Kidney (tissue), 14 donors: ENCODE data around the gene KIAA0040. TPM values are rescaled to one million over a fixed set of nuclear protein-coding genes. Genes with fewer than 3 reads are reported as not detected.
A peak's percentile ranks its signal among the peaks of the same experiment; 100 is the strongest.

Experiments used
- DNase-seq, 5 donors: peaks; one replicate each; pipeline ENCODE4 v3.0.0-alpha.2; 2013 to 2020
- FAIRE-seq: peaks from 2 replicates; lab custom pipeline; 2012; peaks lifted over from hg19 to GRCh38; lab: Jason Lieb, UNC
- H3K27ac ChIP-seq, 2 donors: one replicate each; pipeline ENCODE4 v1.7.0; 2013; ENCODE audit warnings: low read depth in 2 of 2, low read length in 2 of 2, inconsistent platforms in 1 of 2
- H3K27me3 ChIP-seq: one replicate; pipeline ENCODE4 v1.7.1; 2013; ENCODE audit warnings: low read length, inconsistent platforms; ENCODE audit not compliant: control insufficient read depth, insufficient read depth
- H3K36me3 ChIP-seq, 3 donors: one replicate each; pipeline versions ENCODE4 v1.7.0 to v1.7.1; 2013; ENCODE audit warnings: low read length in 3 of 3, control low read depth in 1 of 3, inconsistent platforms in 1 of 3; ENCODE audit not compliant: insufficient read depth in 3 of 3, control insufficient read depth in 2 of 3
- H3K4me1 ChIP-seq, 3 donors: one replicate each; pipeline versions ENCODE4 v1.7.0 to v1.7.1; 2013; ENCODE audit warnings: low read length in 3 of 3, inconsistent platforms in 1 of 3, low read depth in 1 of 3; ENCODE audit not compliant: control insufficient read depth in 2 of 3, insufficient read depth in 2 of 3
- H3K4me3 ChIP-seq, 3 donors: one replicate each; pipeline versions ENCODE4 v1.7.0 to v1.8.1; 2013; ENCODE audit warnings: low read length in 3 of 3, control low read depth in 1 of 3, inconsistent platforms in 1 of 3
- H3K9ac ChIP-seq, 3 donors: one replicate each; pipeline versions ENCODE4 v1.7.0 to v1.7.1; 2013; ENCODE audit warnings: low read length in 3 of 3, control low read depth in 1 of 3, inconsistent platforms in 1 of 3
- H3K9me3 ChIP-seq, 3 donors: one replicate each; pipeline versions ENCODE4 v1.7.0 to v1.7.1; 2013; ENCODE audit warnings: low read length in 3 of 3, control low read depth in 1 of 3, inconsistent platforms in 1 of 3; ENCODE audit not compliant: control insufficient read depth in 2 of 3, insufficient read depth in 1 of 3
- intact Hi-C: fragments of 100-400 bp; cut with DNase I; formaldehyde crosslinking; loops from one replicate; pipeline ENCODE4 v1.11.1; 2022
- polyA plus RNA-seq: library from polyadenylated mRNA; stranded (reverse); fragments of 350-450 nt; fragmentation: Illumina TruSeq; extraction: RNeasy Lipid Tissue Mini Kit (QIAGEN cat#74804); gene quantifications from one replicate; pipeline ENCODE4 v1.2.3, GENCODE V29; 2014; ENCODE audit warnings: low read depth, low replicate concordance; ENCODE audit not compliant: insufficient read depth
- total RNA-seq: library from RNA; stranded (reverse); fragmentation: NEBNext Ultra II Directional; extraction: Animal tissue kit (Norgen Biotek cat#: 25700); gene quantifications from one replicate; pipeline ENCODE4 v1.2.1, GENCODE V29; 2021
- TF ChIP-seq, protein P1 (sequence below): IDR thresholded peaks from 3 replicates; pipeline ENCODE4 v1.5.1; 2012; ENCODE audit warnings: mild to moderate bottlenecking, moderate library complexity, borderline replicate concordance; ENCODE audit not compliant: insufficient read depth; ENCODE audit errors: extremely low read depth
- donor health status: control.
- donor health status: control.
- donor health status: control.
- donor health status: control.
- donor health status: control.
- donor health status: DM: yes; HTN: yes; CAD: no.
- donor health status: Normal renal cell carcinoma (clear cell type).

KIAA0040 gene
- total and polyA plus RNA-seq, 2 donors from 2014 or later, result 20.0 to 34.1 TPM

DNA sequence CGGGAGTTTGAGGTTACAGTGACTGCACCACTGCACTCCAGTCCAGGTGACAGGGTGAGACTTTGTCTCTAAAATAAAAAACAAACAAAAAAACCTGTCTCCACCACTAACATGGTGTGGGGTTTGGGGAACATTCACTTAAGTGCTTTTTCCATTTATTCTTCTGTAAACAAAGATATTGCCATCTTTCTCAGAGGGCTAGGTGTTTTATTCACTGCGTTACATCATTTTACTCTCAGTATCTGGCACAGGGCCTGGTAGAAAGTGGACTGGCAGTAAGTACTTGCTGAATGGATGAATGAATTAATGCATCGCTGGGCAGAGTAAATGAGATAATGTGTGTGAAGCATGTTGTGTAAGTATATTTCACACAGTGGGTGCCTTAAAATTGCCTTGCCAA, 20.1 kb downstream of the KIAA0040 start:
- Histone ChIP-seq H3K4me1 (peaks cover 0 to under 1% (median 0%) of the 10 kb centered on the region in 3 donors), H3K27me3 (no peaks in the 10 kb centered on the region), H3K27ac (no peak overlapping the region), H3K36me3 (peaks cover 0 to 4% (median 0%) of the 10 kb centered on the region in 3 donors), H3K9ac (no peak overlapping the region), H3K4me3 (no peak overlapping the region), H3K9me3 (no peaks in the 10 kb centered on the region)
- TF ChIP-seq, protein P1, sequence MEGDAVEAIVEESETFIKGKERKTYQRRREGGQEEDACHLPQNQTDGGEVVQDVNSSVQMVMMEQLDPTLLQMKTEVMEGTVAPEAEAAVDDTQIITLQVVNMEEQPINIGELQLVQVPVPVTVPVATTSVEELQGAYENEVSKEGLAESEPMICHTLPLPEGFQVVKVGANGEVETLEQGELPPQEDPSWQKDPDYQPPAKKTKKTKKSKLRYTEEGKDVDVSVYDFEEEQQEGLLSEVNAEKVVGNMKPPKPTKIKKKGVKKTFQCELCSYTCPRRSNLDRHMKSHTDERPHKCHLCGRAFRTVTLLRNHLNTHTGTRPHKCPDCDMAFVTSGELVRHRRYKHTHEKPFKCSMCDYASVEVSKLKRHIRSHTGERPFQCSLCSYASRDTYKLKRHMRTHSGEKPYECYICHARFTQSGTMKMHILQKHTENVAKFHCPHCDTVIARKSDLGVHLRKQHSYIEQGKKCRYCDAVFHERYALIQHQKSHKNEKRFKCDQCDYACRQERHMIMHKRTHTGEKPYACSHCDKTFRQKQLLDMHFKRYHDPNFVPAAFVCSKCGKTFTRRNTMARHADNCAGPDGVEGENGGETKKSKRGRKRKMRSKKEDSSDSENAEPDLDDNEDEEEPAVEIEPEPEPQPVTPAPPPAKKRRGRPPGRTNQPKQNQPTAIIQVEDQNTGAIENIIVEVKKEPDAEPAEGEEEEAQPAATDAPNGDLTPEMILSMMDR, result no peak
- FAIRE-seq, result no peak
- intact Hi-C loops, result no loop called here
- no peak for DNase-seq

DNA sequence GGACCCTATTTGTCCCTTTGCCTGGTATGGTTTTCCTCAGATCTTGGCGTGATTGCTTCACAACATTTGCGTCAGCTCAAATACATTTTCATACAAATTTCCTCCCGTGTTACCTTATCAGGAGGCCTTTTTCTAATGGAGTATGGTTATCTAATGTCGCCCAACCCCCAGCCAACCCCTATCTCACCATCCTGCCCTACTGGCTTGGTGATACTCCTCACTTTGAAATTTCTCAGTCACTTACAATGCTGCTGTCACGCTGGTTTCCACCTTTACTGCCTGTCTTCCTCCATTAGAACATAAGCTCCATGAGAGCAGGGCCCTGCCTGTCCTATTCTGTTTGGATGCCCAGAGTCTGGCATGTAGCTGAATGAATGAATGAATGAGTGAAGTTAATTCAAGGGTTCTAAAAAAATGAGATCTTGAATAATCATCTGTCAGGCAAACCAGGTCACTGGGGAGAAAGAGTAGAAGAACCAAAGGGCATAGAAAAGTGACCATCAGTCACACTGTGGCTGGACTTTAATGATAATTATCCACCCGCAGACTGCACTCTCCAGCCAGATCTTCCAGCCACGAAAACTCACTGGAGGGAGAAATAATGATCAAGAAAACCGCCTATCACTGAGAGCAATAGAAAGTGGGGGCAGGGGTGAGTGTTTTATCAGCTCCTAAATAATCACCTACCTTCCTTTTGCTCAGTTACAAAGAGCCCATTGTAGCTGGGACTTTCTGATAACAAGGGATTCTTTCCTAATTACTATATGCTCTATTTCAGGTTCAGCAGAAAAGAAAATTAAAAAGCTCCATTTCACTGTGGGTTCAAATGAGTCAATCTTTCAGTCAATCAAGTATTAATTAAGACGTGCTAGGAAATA, 21.3 kb downstream of the KIAA0040 start:
- peaks cover 0 to 5% (median 4%) of the 10 kb centered on the region in 3 donors for H3K36me3 ChIP-seq
- FAIRE-seq (no peak), DNase-seq (no peak)
- H3K27ac ChIP-seq, result no peak overlapping the region
- H3K4me3 ChIP-seq, result no peak overlapping the region
- no peaks in the 10 kb centered on the region for H3K9me3 ChIP-seq
- H3K27me3 ChIP-seq, result no peaks in the 10 kb centered on the region
- intact Hi-C loops, result no loop called here
- H3K9ac ChIP-seq, result peak overlapping the region in 1 of 3 donors; percentile 34
- TF ChIP-seq, protein P1, result no peak
- no peaks in the 10 kb centered on the region for H3K4me1 ChIP-seq

DNA sequence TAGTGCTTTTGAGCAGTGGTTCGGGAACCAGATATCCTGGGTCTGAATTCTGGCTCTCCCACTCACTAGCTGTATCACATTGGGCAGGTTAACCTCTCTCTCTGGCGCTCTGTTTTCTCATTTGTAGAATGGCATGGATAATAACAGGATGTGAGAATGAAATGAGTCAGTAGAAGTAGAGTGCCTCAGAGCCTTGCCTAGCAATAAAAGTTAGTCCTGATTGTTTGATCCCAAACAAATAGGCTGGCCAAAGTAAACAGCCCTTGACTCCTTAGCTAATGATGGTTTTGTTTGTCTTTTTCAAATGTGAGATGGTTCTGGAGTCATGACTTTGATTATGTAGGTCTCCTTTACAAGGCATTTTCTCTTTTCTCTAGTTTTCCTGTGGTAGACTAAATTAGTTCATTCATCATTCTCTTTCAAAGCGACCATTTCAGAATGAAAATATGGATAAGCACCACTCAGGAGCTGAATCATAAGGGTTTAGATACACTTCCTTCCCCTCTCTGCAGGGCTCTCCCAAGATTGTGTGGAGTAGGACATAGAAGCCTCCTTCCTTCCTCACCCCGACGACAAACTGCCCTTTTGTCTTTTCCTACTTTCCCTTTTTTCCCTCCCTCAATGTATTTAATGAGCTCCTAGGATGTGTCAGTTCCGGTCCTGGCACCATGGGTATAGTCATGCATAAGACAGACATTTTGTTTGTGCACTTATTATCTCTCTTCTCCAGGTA, 23.1 kb downstream of the KIAA0040 start:
- DNase-seq, result no peak
- H3K27me3 ChIP-seq, result no peaks in the 10 kb centered on the region
- intact Hi-C loops, result no loop called here
- no peak for FAIRE-seq
- H3K27ac ChIP-seq, result no peak overlapping the region
- no peak overlapping the region for H3K9ac ChIP-seq
- TF ChIP-seq, protein P1, result no peak
- peaks cover 0 to 21% (median 17%) of the 10 kb centered on the region in 3 donors for H3K36me3 ChIP-seq
- H3K4me3 ChIP-seq, result no peak overlapping the region
- H3K4me1 ChIP-seq, result no peaks in the 10 kb centered on the region
- no peaks in the 10 kb centered on the region for H3K9me3 ChIP-seq
